IPS-NIHi11 (cell line): Measurements from ENCODE around the gene FN3KRP.

Experiments used
- DNase-seq: peaks from one replicate; pipeline ENCODE4 v3.0.0; 2012; ENCODE audit warnings: mixed read lengths, low spot score

The FN3KRP gene

DNA sequence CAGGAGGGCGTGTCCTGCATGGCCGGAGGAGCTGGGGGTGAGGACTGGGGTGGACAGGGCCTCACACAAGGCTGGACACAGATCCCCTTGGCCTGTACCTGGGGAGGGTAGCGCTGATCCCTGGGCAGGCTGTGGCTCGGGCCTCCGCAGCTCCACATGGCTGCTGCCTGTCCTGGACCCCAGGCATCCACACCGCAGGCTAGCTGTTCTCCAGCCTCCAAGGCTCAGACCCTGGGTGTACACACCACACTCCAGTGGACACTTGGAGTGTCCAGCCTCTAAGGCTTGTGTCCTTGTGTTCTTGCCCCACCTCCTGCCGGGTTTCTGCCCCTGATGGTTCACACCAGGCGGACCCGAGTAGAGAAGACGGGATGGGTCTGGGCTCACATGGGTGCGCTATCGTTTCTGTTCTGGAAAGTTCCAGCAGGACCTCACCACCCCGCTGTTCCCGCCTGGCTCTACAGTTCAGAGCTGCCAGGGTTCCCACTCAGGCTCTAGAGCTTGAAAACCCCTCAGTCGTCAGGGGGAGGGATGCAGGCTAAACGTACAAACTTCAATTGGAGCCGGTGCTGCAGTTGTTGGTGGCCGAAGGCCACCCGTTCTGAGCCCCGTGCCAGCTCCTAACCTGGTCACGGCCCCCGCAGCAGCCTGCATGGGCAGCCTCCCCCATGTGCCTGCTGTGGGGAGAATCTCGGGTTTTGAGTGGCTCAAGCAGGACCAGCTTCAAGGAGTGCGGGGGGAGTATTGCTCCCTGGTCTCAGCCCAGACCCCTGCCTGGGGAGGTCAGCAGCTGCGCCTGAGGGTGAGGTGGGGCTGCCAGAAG lies 6.6 kb upstream of the FN3KRP start:
- DNase-seq, result no peak

DNA sequence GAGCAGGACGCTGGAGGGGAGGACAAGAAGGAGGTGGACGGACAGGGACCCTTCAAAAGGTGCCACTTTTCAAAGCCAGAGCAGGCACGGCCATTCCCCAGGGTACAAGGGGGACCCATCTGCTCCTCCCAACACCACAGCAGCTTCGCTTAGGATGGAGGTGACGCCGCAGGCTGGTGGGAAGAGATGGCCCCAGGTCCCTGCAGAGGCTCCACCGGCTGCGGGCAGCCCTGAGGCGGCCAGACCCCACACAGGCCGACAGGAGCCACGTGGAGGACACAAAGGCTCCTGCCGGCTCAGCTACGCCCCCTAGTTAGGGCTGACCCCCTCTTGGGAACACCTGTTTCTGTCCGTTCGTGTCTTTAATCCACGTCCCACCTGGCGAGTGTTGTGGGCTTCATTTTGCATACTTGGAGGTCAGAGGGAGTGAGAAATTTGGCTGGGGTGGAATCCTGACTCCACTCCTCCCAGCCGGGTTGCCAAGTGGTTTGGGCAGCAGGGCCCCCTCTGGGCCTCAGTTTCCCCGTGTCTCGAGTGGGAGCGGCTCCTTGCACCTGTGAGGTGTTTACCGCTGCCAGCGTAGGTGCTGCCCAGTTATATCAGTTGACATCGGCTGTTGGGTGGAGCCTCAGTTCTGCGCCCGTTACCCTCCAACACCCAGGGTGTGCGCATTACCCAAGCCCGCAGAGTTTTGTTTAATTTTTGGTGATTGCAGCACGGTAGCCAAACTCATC lies 5.8 kb upstream of the FN3KRP start:
- peak; percentile 55 for DNase-seq

DNA sequence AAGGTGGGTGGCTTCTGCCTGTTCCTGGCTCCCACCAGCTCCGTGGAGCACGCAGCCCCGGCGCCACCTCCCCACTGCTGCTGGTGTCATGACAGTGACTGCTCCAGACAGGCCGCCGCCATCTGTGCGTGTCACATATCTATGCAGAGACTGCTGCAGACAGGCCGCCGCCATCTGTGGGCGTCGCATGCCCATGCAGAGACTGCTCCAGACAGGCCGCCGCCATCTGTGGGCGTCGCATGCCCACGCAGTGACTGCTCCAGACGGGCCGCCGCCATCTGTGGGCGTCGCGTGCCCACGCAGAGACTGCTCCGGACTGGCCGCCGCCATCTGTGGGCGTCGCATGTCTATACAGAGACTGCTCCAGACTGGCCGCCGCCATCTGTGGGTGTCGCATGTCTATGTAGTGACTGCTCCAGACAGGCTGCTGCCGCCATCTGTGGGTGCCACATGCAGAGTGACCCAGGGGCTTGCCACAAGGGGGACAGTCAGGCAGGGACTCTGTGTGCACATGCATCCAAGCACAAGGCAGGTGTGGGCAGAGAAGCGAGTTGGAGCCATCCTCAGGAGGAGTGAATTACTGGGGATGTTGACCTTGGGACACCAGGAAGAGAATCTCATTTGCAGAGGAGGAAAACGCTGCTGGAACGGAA lies 3.3 kb upstream of the FN3KRP start:
- DNase-seq, result no peak

DNA sequence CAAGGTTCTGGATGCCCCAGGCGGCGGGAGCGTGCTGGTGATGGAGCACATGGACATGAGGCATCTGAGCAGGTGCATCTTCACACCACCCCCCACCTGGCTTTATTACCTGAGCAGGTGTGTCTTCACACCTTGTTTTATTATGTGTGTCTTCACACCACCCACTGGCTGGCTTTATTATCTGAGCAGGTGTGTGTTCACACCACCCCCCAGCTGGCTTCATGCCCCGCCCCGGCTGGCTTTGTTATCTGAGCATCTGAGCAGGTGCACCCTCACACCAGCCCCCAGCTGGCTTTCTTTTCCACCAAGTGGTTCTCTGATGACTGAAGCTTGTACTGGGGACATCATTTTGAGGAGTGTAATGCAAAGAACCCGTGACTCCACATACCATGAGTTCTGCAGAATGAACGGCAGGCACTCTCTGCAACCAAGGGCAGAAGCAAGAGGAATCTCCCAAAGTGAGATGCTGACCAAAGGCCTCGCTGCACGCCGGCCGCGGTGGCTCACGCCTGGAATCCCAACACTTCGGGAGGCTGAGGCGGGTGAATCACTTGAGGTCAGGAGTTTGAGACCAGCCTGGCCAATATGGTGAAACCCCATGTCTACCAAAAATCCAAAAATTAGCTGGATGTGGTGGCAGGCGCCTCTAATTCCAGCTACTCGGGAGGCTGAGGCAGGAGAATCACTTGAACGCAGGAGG lies 2.6 kb downstream of the FN3KRP start:
- no peak for DNase-seq

DNA sequence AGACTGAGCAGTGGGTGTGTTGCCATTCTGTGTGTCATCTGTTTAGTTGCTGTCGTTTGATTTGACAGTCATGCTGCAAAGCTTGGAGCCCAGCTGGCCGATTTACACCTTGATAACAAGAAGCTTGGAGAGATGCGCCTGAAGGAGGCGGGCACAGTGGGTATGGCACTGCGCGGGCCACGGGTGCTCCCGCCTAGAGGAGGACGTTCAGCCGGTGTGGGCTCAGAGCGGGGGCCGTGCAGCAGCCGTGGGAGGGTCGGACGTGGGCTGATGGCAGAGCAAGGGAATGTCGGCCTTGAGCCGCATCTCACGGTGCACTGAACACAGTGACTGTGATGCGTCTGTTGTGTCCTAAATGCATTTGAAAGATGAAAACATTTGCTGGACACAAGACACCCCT lies 3.7 kb downstream of the FN3KRP start:
- DNase-seq, result no peak

DNA sequence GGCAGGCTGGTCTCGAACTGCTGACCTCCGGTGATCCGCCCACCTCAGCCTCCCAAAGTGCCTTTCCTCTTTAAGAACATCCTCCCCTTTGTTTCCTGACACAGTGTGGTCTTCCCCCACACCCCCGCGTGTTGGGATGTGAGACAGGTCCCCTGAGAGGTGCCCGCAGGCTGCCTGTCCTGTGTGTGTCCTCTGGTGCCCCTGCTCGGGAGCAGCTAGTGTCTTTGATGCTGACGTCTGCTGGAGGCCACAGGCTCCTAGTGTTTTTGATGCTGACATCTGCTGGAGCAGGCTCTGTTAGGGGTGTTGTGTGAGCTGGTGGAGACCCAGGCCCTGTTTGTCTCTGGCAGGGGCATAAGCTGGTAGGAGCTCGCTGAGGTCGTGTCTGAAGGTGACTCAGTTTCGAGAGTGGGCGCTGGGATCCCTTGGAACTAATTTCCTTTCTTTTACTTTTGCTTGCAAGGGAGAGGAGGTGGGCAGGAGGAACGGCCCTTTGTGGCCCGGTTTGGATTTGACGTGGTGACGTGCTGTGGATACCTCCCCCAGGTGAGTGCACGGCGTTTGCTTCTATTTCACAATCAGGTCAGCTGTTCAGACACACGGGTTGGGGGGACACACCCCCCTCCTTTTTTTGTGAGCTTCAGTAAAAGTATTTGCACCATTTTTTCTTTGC lies 6.0 kb downstream of the FN3KRP start:
- no peak for DNase-seq

DNA sequence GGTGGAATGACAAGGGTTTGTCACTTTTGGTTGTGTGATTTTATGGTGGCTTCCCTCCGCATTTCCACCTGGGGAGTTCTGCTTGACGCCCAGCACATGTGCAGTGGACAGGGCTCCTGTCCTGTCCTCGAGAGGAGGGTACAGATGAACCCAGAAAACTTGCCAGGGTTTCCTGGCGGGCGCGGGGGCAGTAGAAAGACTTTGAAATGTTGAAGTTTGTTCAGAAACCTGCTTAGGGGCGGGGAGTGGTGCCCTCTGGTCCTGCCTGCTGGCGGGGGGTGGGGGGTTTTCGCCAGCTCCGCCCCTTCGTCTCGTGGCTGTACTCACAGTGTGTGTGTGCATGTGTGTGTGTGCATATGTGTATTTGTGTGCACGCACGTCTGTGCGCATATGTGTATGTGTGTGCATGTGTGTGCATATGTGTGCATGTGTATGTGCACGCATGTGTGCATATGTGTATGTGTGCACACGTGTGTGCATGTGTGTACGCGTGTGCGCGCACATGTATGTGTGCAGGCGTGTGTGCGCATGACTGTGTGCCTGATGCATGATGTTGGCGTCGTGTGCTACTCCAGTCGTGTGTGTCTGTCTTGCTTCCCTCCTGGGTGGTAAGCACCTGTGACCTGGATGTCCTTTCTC lies 6.8 kb downstream of the FN3KRP start:
- DNase-seq, result no peak

DNA sequence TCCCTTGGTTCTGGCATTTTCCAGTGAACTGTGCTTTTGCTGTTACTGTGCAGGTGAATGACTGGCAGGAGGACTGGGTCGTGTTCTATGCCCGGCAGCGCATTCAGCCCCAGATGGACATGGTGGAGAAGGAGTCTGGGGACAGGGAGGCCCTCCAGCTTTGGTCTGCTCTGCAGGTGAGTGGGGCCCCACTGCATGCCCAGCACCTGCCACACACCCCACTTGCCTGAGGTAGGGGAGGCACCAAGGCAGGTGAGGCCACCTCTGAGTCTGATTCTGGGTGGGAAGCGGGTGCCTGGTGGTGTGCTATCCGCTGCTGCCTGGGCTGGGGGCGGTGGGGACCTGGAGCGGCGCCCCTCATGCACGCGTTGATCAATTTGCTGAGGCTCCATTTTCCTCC lies 9.9 kb downstream of the FN3KRP start:
- no peak for DNase-seq

DNA sequence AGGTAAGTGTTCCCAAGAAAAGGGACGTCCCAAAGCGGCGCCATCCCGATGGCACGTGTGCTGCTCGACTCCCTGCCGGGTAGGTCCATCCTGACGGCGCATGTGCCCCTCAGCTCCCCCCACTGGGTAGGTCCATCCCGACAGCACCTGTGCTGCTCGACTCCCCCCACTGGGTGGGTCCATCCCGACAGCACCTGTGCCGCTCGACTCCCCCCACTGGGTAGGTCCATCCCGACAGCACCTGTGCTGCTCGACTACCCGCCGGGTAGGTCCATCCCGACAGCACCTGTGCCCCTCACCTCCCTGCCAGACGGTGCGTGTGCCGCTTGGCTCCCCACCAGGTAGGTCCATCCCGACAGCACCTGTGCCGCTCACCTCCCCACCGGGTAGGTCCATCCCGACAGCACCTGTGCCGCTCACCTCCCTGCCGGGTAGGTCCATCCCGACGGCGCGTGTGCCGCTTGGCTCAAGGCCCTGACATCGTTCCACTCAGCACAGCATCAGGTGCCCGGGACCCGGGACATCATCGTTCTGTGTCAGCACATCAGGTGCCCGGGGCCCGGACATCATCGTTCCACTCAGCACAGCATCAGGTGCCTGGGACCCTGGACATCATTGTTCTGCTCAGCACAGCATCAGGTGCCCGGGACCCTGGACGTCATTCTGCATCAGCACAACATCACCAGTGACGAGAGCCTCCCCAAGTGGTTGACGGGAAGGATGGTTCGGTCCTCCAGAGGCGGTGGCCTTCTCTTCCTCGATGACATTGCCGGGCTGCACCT lies 13.2 kb downstream of the FN3KRP start:
- DNase-seq, result no peak

DNA sequence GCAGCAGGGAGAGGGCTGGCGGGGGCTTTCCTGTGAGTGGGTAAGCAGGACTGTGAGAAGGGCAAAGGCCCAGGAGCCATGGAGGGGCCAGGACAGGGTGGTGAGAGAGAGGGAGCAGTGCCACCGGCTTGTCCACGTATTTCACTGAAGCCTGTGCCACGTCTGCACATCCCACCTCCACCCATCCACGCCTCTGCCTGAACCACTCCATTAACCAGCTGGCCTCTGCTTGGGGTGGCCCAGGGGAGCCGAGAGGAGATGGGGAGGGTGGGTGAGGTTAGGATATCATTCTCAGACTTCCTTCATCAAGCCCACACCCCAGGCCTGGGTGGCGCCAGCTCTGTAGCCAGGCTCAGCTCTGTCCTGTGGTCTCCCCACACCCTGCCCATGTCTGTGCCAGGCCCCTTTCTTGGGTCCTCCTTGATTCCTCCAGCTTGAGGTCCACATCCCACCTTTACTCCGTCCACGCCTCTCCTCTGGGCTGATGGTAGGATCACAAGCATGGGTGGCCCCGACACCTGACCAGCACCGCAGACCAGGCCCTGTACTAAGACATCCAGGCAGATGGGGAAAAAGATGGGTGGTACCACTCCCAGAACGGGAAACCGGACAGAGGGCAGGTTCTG lies 15.7 kb downstream of the FN3KRP start:
- no peak for DNase-seq

DNA sequence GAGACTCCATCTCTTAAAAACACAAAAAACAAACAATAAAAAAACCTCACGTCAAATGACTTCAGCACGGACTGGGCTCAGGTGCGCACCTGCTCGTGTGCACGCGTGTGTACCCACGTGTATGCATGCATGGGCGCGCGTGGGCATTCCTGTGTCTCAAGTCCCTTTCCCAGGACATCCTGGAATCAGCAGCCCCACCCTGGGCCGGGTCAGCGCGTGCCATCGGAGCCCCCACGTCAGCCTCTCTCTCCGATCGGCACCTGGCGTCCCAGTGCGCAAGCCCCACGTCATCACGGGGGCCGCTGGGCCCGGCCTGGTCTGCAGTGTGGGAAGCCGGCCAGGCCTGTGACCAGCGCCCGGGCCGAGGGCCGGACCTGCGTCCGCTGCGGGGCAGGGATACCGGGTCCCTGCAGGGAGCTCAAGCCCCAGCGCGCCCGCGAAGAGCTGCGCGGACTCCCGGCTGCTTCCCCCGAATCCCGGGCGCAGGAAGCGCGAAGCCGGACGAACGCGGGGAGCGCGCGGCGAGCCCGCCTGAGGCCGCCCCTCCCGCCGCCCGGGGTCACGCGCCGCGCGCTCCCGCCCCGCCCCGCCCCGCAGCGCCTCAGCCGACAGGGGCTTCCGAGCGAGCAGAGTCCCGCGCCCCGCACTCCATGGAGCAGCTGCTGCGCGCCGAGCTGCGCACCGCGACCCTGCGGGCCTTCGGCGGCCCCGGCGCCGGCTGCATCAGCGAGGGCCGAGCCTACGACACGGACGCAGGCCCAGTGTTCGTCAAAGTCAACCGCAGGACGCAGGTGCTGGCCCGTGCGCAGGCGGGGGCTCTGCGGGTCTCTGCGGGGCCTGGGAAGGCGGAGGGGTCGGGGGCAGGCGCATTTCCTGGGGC lies 18.7 kb downstream of the FN3KRP start, which contains the start of gene FN3K:
Gene FN3K (plus strand): TSS at position 629 of the 880 bp plus-strand sequence. CDS start 22 bp downstream, at position 651.
- DNase-seq, result peak; percentile 94

DNA sequence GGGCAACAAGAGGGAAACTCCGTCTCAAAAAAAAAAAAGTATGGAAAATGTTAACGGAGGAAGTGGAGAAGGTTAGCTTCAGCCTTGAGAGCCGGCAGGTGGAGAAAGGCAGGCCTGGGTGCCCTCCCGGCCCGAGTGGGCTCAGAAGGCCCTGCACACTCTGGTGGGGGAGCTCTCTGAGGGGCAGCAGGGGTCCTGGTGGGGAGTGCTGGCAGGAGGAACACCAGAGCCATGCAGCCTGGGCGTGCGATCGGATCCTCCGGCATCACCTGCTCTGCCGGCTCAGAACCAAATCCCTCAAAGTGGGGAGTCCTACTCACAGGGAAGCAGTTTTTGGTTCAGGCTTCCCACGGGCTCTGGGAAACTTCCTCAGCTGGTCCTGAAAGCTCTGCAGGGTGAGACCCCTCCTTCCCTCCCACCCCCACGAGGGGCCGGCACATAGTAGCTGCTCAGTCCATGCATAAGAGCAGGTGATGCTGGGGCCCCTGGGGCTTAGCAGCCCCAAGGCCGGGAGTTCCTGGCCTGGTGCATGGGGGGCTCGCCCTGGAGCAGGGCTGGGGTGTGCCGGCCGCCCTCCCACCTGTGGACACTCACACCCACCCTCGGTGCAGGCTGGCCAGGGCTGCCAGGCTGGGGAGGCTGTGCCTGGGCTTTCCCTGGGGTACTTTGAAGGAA lies 20.1 kb downstream of the FN3KRP start:
- no peak for DNase-seq

DNA sequence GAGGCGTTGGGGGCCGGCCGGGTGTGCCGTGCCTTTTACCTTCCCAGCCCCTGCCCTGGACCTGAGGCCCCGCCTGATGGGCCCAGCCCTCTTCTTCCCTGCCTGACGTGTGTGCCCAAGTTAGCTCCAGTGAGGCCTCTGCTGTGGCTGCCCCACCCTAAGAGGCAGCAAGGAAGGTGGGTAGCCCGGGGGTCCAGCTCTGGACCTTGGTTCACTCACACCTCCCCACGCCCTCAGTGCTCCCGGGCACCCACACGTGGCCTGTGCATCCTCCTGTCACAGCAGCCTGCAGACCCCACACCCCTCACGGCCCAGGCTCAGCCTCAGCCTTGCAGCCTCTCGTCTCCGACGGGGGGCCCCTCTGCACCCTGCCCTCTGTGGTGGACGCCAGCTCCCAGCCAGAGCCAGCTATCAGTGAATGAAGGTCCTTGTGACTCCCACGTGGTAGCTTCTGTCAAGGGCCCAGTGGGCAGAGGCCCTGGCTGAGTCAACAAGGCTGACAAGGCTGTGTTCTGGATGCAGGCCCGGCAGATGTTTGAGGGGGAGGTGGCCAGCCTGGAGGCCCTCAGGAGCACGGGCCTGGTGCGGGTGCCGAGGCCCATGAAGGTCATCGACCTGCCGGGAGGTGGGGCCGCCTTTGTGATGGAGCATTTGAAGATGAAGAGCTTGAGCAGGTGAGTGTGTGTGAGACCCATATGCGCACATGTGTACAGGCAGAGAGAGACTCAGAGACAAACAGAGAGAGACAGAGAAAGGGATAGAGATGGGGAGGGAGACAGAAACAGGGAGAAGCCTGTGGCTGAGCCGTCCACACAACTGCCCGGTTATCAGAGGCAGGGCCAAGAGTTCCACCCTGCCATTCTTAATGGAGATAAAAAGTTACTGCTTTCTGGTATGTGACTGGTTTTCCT lies 21.7 kb downstream of the FN3KRP start:
- no peak for DNase-seq

DNA sequence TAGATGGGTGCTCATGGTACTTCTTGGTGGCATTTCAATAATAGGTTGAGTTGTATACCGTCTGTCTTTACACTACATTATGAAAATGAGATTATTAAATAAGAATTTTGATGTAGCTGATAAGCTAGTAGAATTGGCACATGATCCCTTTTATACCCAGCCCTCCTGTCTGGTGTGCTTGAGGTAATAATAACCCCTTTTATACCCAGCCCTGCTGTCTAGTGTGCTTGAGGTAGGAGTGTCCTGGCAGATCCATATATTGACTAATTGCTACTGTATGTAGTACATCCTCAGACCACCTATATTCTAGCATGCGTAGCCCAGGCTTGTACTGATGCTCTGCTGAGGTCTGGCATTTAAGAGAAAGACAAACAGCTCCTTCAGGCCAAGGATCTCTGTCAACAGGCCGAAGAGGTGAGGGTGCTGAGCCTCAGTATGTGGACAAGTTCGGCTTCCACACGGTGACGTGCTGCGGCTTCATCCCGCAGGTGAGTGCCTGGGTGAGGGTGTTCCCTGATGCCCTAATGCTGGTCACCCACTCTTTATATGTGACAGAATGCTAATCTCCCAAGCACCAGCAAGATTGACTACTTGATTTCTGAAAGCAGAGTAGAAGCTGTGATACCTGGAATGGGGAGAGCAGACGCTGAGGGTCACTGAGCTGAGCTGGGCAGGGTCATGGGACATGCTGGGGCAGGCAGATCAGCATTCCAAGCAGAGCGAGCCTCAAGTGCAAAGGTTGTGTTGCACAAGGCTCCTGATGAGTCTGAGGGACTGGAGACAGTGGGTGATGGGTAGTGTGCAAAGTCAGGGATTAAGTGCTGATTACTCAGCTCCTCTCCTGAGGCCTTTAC lies 24.6 kb downstream of the FN3KRP start:
- DNase-seq, result no peak

DNA sequence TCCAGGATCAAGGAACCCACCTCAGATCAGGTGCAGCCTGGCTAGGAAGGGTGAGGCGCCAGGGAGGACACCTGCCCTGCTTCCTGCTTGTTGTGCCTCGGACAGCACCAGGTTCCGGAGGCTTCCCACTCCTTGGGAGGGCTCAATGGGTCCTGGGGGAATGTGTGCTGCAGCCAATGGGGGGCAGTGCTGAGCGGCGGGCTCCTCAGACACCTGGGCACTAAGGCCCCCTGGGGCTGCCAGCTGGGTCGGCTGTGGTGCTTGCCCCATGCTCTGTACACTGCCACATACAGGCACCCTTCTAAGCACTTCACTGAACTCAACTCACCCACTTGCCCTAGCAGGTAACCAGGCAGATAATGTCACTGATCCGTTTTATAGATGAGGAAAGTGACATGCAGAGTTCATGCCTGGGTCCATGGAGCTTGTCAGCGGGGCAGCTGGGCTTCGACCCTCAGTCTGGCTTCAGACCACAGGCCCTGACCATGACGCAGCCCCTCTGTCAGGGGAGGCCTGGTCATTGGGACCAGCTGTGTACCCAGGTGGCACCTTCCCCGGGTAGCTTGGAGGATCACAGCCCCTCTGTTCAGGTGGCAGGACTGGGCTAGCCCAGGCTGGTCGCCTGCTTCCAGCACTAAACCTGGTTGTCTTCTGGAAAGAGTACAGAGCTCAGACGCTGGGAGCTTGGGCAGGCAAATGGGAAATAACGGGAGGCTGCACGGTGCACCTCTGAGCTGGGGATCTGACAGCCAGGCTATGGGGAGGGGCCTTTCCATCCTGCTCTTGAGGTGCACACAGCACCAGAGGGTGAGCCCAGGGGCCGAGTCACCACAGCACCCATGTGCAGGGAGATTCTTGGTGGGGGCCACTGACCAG lies 27.1 kb downstream of the FN3KRP start:
- DNase-seq, result no peak
